PC-3 (cell line): ENCODE measurements around the gene OR2M5. TPM values are rescaled to one million over a fixed set of nuclear protein-coding genes. Genes with fewer than 3 reads are reported as not detected.

Source experiments
- ATAC-seq: fragments of 200-7000 bp; cut with Tn5 transposase; 2 replicates; pipeline ENCODE4 v1.9.1; 2020; ENCODE audit warnings: mild to moderate bottlenecking, moderate library complexity
- BruUV-seq: library from RNA; stranded (reverse); fragments of 400-500 nt; replicated peaks from 2 replicates; lab custom pipeline; 2021; lab: Mats Ljungman, UMichigan
- CTCF ChIA-PET: fragments of 300-600 bp; sonication (Branson Sonifier 250); formaldehyde crosslinking; loops from one replicate; lab custom pipeline; 2022; ENCODE audit warnings: antibody characterized with exemption; lab: Charles Lee
- POLR2A ChIA-PET: fragments of 300-600 bp; sonication (Branson Sonifier 250); formaldehyde crosslinking; loops from one replicate; lab custom pipeline; 2022; ENCODE audit warnings: antibody characterized with exemption; ENCODE audit not compliant: unreplicated experiment; lab: Charles Lee
- DNase-seq: peaks from one replicate; pipeline ENCODE4 v3.0.0-alpha.2; 2015
- H2AFZ ChIP-seq: fragments of 300-600 bp; sonication (generic); 2 replicates; pipeline ENCODE4 v1.6.0; 2016; ENCODE audit warnings: antibody characterized with exemption, low read length
- H3F3A ChIP-seq: fragments of 300-600 bp; sonication (generic); one replicate; pipeline ENCODE4 v1.6.0; 2017; ENCODE audit warnings: antibody characterized with exemption, low read length, control low read depth, mild to moderate bottlenecking; ENCODE audit not compliant: unreplicated experiment
- H3K27ac ChIP-seq: fragments of 300-600 bp; sonication (generic); 2 replicates; pipeline ENCODE4 v1.5.1; 2016; ENCODE audit warnings: mild to moderate bottlenecking, low read length
- H3K27me3 ChIP-seq: fragments of 300-600 bp; sonication (generic); 2 replicates; pipeline ENCODE4 v1.6.1; 2016; ENCODE audit warnings: low read length, mixed read lengths
- H3K36me3 ChIP-seq: fragments of 300-600 bp; sonication (generic); 2 replicates; pipeline ENCODE4 v1.6.1; 2016; ENCODE audit warnings: low read depth, mixed run types, low read length, mixed read lengths
- H3K4me1 ChIP-seq: fragments of 300-600 bp; sonication (generic); 2 replicates; pipeline ENCODE4 v1.5.1; 2016; ENCODE audit warnings: low read length; ENCODE audit not compliant: insufficient read depth
- H3K4me2 ChIP-seq: fragments of 300-600 bp; sonication (generic); 2 replicates; pipeline ENCODE4 v1.6.0; 2016; ENCODE audit warnings: low read length
- H3K4me3 ChIP-seq: fragments of 300-600 bp; sonication (generic); 2 replicates; pipeline ENCODE4 v1.5.1; 2016; ENCODE audit warnings: mild to moderate bottlenecking, low read length, mixed read lengths
- H3K79me2 ChIP-seq: fragments of 300-600 bp; sonication (generic); 2 replicates; pipeline ENCODE4 v1.6.1; 2017; ENCODE audit warnings: low read length, mixed read lengths
- H3K9ac ChIP-seq: fragments of 300-600 bp; sonication (generic); 2 replicates; pipeline ENCODE4 v1.6.0; 2016; ENCODE audit warnings: mild to moderate bottlenecking, low read length
- H3K9me2 ChIP-seq: fragments of 300-600 bp; sonication (generic); replicated peaks from 2 replicates; pipeline ENCODE4 v1.6.1; 2016; ENCODE audit warnings: mixed run types, low read length, mixed read lengths
- H3K9me3 ChIP-seq: fragments of 300-600 bp; sonication (generic); 2 replicates; pipeline ENCODE4 v1.6.1; 2016; ENCODE audit warnings: low read length, mixed read lengths
- H4K20me1 ChIP-seq: fragments of 300-600 bp; sonication (generic); 2 replicates; pipeline ENCODE4 v1.6.1; 2016; ENCODE audit warnings: low read length, mixed read lengths
- EZH2 ChIP-seq: fragments of 300-600 bp; sonication (generic); IDR thresholded peaks from one replicate; pipeline ENCODE4 v1.6.1; 2017; ENCODE audit warnings: antibody characterized with exemption, mild to moderate bottlenecking, low read length; ENCODE audit not compliant: unreplicated experiment
- EZH2phosphoT487 ChIP-seq: fragments of 300-600 bp; sonication (generic); IDR thresholded peaks from 2 replicates; pipeline ENCODE4 v1.6.1; 2018; ENCODE audit warnings: mild to moderate bottlenecking, antibody characterized with exemption, low read length, borderline replicate concordance
- intact Hi-C: fragments of 100-400 bp; cut with micrococcal nuclease; formaldehyde crosslinking; loops from 2 replicates; pipeline ENCODE4 v1.9.0; 2023
- total RNA-seq: library from RNA; depleted of rRNA; stranded (reverse); fragments of >200 nt; gene quantifications from 2 replicates; pipeline ENCODE4 v1.2.3, GENCODE V29; 2014
- TF ChIP-seq, protein P1 (sequence below): fragments of 300-600 bp; sonication (generic); conservative IDR thresholded peaks from 2 replicates; pipeline ENCODE4 v1.5.1; 2017; ENCODE audit warnings: antibody characterized with exemption, low read depth, mild to moderate bottlenecking, low read length

OR2M5 gene
- total RNA-seq, 1 experiment from 2014 or later, result not detected

DNA sequence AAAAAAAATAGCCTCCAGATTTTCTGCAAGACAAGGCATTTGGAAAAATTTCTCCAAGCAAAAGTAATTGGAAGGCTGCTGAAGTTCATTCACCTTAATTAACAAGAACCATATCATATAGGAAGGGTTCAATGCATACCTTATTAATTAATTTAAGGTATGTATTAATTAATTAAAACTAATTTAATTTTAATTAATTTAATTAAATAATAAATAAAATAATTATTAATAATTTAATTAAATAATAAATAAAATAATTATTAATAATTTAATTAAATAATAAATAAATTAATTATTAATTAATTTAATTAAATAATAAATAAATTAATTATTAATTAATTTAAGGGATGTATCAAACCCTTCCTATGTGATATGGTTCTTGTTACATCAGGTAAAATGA, 42.1 kb upstream of the OR2M5 start:
- no peak overlapping the region for H2AFZ ChIP-seq
- ChIA-PET CTCF (interaction anchor here (0.6 kb wide), 1 partner anchor 10 kb away, joined by 4 read pairs; no protein-coding TSS in a partner anchor), POLR2A (no interaction called here)
- H4K20me1 ChIP-seq, result no peaks in the 10 kb centered on the region
- no peak overlapping the region for H3K9ac ChIP-seq
- no peaks in the 10 kb centered on the region; the same call in 1 of the 2 replicates for H3K9me2 ChIP-seq
- H3K27ac ChIP-seq, result no peak overlapping the region
- H3K36me3 ChIP-seq, result no peaks in the 10 kb centered on the region
- H3F3A ChIP-seq, result no peaks in the 10 kb centered on the region
- no peak overlapping the region for H3K4me3 ChIP-seq
- intact Hi-C loops, result loop anchor here (5.0 kb wide), 1 partner anchor 139 kb away; no protein-coding TSS in a partner anchor
- H3K27me3 ChIP-seq, result no peaks in the 10 kb centered on the region
- ATAC-seq (no peak), DNase-seq (no peak)
- no peaks in the 10 kb centered on the region for H3K79me2 ChIP-seq
- H3K4me2 ChIP-seq, result no peak overlapping the region
- TF ChIP-seq, protein P1, sequence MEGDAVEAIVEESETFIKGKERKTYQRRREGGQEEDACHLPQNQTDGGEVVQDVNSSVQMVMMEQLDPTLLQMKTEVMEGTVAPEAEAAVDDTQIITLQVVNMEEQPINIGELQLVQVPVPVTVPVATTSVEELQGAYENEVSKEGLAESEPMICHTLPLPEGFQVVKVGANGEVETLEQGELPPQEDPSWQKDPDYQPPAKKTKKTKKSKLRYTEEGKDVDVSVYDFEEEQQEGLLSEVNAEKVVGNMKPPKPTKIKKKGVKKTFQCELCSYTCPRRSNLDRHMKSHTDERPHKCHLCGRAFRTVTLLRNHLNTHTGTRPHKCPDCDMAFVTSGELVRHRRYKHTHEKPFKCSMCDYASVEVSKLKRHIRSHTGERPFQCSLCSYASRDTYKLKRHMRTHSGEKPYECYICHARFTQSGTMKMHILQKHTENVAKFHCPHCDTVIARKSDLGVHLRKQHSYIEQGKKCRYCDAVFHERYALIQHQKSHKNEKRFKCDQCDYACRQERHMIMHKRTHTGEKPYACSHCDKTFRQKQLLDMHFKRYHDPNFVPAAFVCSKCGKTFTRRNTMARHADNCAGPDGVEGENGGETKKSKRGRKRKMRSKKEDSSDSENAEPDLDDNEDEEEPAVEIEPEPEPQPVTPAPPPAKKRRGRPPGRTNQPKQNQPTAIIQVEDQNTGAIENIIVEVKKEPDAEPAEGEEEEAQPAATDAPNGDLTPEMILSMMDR, result no peak
- TF ChIP-seq EZH2 (no peak), EZH2phosphoT487 (no peak)
- H3K9me3 ChIP-seq, result peaks cover 6% of the 10 kb centered on the region; the same call in 1 of the 2 replicates
- H3K4me1 ChIP-seq, result peaks cover 11% of the 10 kb centered on the region
- no TSS peak for BruUV-seq

DNA sequence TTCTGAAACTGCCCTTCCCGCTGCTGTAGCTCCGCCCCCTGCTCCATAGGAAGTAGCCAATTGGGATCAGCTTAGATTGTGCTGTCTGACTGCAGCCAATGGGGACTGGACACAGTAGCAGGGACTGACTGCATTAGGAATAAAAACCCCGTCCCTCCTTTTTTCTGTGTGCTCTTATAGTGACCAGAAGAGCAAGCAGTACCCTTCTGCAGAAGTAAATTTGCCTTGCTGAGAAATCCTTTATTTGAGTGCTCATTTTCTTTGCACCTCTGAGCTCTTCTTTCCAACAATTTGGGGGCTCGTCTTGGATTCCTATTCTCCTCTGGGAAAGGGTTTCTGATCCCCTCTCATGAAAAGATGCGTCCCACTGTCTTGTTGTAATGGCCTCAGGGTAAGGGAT, 33.8 kb upstream of the OR2M5 start:
- ChIA-PET POLR2A (no interaction called here), CTCF (no interaction called here)
- H3K9me3 ChIP-seq, result peaks cover 53% of the 10 kb centered on the region
- no peak overlapping the region for H3K4me2 ChIP-seq
- no peak overlapping the region for H3K27ac ChIP-seq
- H3K4me3 ChIP-seq, result no peak overlapping the region; the same call in 1 of the 2 replicates
- no peaks in the 10 kb centered on the region for H3K79me2 ChIP-seq
- ATAC-seq (no peak), DNase-seq (no peak)
- H3K9ac ChIP-seq, result no peak overlapping the region
- no peaks in the 10 kb centered on the region for H4K20me1 ChIP-seq
- no peak overlapping the region for H2AFZ ChIP-seq
- H3K36me3 ChIP-seq, result peaks cover 4% of the 10 kb centered on the region; the same call in 1 of the 2 replicates
- BruUV-seq, result no TSS peak
- no peaks in the 10 kb centered on the region for H3K4me1 ChIP-seq
- H3K9me2 ChIP-seq, result no peaks in the 10 kb centered on the region
- H3K27me3 ChIP-seq, result no peaks in the 10 kb centered on the region
- TF ChIP-seq, protein P1, result no peak
- TF ChIP-seq EZH2 (no peak), EZH2phosphoT487 (no peak)
- no peaks in the 10 kb centered on the region for H3F3A ChIP-seq
- intact Hi-C loops, result no loop called here

- ChIA-PET CTCF (no interaction called here), POLR2A (no interaction called here)
- no peak for TF ChIP-seq EZH2
- TF ChIP-seq EZH2phosphoT487, result no peak
- TF ChIP-seq, protein P1, result no peak
- Histone ChIP-seq H3K27ac (no peak overlapping the region), H3K4me3 (no peak overlapping the region), H3K9me3 (peaks cover 41% of the 10 kb centered on the region), H3F3A (no peaks in the 10 kb centered on the region), H4K20me1 (no peaks in the 10 kb centered on the region), H2AFZ (no peak overlapping the region), H3K4me2 (no peak overlapping the region), H3K9me2 (no peaks in the 10 kb centered on the region), H3K4me1 (no peaks in the 10 kb centered on the region), H3K36me3 (peaks cover 4% of the 10 kb centered on the region; the same call in 1 of the 2 replicates), H3K79me2 (no peaks in the 10 kb centered on the region), H3K9ac (no peak overlapping the region), H3K27me3 (no peaks in the 10 kb centered on the region)
- ATAC-seq, result no peak
- no peak for DNase-seq
- intact Hi-C loops, result no loop called here
- no TSS peak for BruUV-seq
These were observed 30.1 kb upstream of the OR2M5 start for GRCh38 chr1:248114890-248115289.
